GF-D8 (cell line): ENCODE results near the gene FARP2.
"Not testable (repeated sequence)": the region's sequence is repeated elsewhere in the genome, so short reads cannot be mapped to it uniquely, and the experiment has no call there.

Source experiments
- DNase-seq: peaks from one replicate; lab custom pipeline; 2025; lab: John Stamatoyannopoulos, UW

Gene FARP2

GRCh38 chr2:241410739-241411176, 54.7 kb downstream of the FARP2 start:
- DNase-seq, result no peak

GRCh38 chr2:241412144-241412543, 56.1 kb downstream of the FARP2 start:
- DNase-seq, result no peak

- DNase-seq, result not testable (repeated sequence)
Observed at GRCh38 chr2:241413501-241413900, 57.4 kb downstream of the FARP2 start.

- DNase-seq, result no peak
Observed at GRCh38 chr2:241413929-241414580, 58.0 kb downstream of the FARP2 start.

DNA sequence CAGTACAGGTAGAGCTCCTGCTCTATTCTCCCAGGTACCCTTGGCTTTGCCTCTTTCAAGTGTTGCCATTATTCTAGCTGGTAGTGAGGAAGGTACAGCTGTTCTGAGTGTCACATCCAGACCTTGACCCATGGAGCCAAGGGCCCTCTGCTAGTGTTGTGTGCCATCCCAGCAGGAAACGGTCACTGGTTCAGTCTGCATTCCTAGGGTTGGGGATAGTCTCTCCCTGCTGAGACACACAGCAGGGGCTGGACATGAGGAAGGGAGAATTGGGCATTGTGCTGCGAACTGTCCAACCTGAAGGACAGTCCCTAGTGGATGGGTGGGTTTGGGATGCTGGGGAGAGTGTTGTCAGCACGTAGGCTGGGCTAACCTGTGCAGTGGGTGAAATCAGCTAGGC, 59.1 kb downstream of the FARP2 start:
- DNase-seq, result no peak

GRCh38 chr2:241417626-241418025, 61.5 kb downstream of the FARP2 start:
- no peak for DNase-seq

DNA sequence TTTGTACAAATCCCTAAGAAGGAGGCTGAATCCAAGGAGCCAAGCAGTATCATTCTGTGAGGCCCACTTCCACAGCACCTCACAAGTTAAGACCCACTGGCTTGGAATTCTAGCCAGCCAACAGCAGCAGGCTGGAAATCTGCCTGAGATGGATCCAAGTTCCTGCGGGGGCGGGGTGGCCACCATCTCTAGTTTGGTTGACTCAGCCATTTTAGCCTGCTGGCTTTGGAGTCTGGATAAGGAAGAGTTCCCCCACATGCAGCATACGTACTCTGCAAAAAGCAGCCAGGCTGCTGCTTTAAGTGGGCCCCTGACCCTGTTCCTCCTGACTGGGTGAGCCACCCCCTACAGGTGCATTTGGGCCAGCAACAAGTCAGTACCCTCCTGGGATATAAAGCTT, 65.2 kb downstream of the FARP2 start:
- DNase-seq, result no peak

DNA sequence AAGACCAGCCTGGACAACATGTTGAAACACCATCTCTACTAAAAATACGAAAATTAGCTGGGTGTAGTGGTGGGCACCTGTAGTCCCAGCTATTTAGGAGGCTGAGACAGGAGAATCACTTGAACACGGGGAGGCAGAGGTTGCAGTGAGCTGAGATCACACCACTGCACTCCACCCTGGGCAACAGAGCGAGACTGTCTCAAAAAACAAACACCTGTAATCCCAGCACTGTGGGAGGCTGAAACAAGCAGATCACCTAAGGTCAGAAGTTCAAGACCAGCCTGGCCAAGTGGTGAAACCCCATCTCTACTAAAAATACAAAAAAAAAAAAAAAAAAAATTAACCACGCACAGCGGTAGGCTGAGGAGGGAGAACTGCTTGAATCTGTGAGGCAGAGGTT, 65.9 kb downstream of the FARP2 start:
- DNase-seq, result not testable (repeated sequence)

DNA sequence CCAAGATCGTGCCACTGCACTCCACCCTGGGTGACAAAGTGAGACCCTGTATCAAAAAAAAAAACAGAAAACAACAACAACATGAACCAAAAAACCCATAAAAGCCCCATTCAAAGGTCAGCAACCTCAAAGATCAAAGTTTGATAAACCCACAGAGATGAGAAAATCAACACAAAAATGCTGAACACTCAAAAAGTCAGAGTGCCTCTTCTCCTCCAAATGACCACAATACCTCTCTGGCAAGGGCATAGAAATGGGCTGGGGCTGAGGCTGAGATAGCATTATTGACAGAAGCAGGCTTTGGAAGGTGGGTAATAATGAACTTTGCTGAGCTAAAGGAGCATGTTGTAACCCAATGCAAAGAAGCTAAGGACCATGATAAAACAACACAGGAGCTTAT, 66.3 kb downstream of the FARP2 start:
- DNase-seq, result no peak

DNA sequence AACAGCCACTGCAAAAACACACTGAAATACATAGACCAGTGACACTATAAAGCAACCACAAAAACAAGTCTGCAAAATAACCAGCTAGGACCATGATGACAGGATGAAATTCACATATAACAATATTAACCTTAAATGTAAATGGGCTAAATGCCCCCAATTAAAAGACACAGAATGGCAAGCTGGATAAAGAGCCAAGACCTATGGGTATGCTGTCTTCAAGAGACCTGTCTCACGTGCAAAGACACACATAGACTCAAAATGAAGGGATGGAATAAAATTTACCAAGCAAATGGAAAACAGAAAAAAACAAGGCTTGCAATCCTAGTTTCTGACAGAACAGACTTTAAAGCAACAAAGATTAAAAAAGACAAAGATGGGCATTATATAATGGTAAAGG, 67.4 kb downstream of the FARP2 start:
- DNase-seq, result not testable (repeated sequence)

DNA sequence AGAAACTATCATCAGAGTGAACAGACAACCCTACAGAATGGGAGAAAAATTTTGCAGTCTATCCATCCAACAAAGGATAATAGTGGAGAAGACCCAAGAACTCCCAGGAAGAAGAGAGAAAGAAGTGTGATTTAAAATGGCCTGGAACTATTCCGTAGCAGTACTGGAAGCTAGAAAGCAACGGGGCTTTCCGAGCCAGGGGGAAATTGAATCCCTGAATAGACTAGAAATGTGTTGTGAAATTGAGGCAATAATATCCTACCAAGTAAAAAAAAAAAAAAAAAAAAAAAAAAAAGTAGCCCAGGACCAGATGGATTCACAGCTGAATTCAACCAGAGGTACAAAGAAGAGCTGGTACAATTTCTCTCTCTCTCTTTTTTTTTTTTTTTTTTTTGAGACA, 69.3 kb downstream of the FARP2 start:
- no peak for DNase-seq

- no peak for DNase-seq
Observed at GRCh38 chr2:241430178-241430577, 74.1 kb downstream of the FARP2 start.

DNA sequence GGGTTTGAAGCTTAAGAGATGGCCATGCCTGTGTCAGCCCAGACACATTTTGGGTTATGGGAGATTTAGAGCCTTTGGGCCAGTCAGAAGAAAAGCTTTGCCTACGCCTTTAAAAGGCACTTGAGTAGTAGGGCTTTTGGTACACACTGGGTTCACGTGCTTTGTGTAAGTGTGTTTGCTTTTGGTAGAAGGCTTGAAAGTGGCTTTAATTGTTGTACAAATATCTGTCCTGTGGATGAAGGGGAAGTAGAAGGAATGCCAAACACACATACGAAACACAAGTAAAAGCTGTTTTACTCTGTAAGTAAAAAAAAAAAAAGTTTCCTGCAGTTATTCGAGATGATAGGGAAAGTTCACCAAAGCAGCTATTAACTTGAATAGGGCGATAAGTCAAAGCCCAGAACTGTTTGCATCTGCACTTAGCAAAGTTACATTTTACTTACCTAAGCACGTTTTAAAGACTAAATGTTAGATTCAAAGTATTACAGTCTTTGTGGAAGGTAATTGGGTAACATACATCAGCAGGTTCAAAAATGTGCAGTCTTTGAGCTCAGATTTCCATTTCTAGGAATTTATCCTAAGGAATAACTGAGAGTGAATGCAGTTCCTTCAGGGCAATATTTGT, 76.9 kb downstream of the FARP2 start:
- DNase-seq, result no peak

DNA sequence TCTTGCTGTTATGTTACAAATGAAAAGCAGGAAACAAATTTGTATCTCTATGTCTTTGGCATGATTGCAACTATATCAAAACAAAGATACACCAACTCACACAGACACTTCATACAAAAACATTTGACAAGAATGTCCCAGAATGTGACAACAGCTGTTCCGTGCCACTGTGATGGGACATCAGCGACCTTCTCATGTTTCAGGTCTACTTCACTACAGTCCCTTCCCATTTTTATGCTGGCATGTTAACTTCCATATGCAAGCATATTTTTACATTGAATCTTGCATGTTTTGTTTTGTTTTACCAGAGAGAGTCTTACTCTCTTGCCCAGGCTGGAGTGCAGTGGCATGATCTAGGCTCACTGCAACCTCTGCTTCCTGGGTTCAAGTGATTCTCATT, 81.1 kb downstream of the FARP2 start:
- DNase-seq, result no peak

GRCh38 chr2:241441492-241441891, 85.4 kb downstream of the FARP2 start:
- DNase-seq, result no peak

- DNase-seq, result peak; percentile 72
Observed at GRCh38 chr2:241443486-241444223, 87.6 kb downstream of the FARP2 start.

DNA sequence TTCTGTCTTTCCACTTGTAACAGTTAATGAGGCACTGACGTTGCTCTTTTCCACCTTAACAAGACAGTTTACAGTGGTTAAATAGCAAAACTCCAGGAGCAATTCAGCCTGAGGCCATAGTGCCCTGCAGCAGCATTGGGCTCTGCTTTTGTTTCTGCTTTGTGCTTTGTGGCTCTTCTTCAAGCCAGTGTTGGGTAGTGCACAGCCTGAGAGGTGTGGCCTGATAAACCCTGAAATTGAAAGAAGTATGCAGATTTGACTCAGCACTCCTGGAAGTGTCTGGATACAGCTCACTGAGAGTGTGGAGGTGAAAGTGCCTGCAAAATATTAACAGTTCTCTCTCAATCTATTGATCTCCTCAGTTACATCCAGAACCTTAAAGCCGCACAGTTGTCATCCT, 89.3 kb downstream of the FARP2 start:
- no peak for DNase-seq

- not testable (repeated sequence) for DNase-seq
Observed at GRCh38 chr2:241450092-241450491, 94.0 kb downstream of the FARP2 start.

GRCh38 chr2:241451840-241452506, 95.9 kb downstream of the FARP2 start:
- DNase-seq, result no peak

DNA sequence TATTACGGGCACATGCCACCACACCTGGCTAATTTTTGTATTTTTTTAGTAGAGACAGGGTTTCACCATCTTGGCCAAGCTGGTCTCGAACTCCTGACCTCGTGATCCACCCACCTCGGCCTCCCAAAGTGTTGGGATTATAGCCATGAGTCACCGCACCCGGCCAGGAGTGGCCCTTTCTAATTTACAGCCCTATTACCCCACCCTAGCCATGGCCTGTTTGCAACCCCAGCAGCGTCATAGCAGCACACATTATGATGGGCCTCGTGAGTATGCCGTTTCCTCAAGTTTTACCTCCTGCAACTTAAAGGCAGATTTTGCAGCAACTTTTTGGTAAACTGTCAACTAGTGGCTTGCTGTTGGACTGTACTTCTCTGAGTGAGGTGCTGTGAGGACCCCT, 97.8 kb downstream of the FARP2 start:
- not testable (repeated sequence) for DNase-seq

DNA sequence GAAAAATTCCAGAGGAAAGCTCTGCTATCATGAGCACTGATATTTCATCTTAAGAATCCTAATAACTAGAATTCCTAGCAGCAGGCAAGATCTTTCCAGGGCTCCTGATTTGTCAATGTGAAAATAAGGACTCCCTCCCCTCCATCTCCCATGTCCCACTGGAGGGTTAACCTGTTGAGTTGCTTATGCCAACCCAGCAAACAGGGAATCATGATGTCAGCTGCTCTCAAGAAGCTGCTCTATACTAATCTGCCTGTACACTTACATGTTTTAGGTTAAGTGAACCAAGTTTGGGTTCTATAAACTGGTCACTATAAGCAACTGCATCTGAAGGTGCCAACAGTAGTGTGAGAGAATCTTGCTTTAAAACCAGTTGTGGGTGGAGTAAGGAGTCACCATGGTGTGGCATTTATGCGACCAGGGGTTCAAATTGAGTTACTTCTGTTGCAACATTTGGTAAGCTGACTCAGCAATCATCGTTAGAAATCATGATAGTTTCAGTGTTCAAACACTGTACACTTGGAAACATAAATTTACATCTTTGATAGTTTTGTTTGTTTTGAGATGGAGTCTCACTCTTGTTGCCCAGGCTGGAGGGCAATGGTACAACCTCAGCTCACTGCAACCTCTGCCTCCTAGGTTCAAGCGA, 98.9 kb downstream of the FARP2 start:
- no peak for DNase-seq

DNA sequence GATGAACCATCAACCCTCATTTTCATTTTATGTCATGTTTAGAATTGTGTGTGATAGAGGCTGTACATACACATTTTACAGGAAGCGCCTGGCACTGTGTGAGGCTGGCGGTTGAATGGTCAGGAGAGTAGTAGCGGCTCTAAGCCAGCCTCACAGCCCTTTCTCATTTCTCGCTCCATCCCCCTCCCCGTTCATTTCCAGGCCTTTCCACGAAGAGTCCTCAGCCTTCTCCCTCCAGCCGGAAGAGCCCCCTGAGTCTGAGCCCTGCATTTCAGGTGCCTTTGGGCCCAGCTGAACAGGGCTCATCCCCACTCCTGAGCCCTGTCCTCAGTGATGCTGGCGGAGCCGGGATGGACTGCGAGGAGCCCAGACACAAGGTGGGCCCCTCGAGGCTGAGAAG, 100.5 kb downstream of the FARP2 start:
- no peak for DNase-seq
